Activated naive CD4-positive, alpha-beta T cell treated with anti-CD3 and anti-CD28 coated beads, Interleukin-2, amount 50 U/mL, for 72 hours (primary cell): ENCODE measurements around the gene PRKG1. TPM values are rescaled to one million over a fixed set of nuclear protein-coding genes. Genes with fewer than 3 reads are reported as not detected.

Source experiments
- ATAC-seq, 2 donors: fragments of 150-1000 bp; cut with Tn5 transposase; 2 replicates each; pipeline ENCODE4 v1.10.0; 2021; ENCODE audit warnings: mild to moderate bottlenecking in 2 of 2, moderate library complexity in 2 of 2
- DNase-seq, 2 donors: peaks; one replicate each; pipeline ENCODE4 v3.0.0; 2021 to 2022; ENCODE audit warnings: low spot score in 2 of 2
- H3K27ac Mint-ChIP-seq, 2 donors: one replicate each; pipeline ENCODE4 v1.8.0; 2022; ENCODE audit warnings: mild to moderate bottlenecking in 2 of 2, mixed read lengths in 2 of 2
- H3K36me3 Mint-ChIP-seq, 2 donors: one replicate each; pipeline ENCODE4 v1.8.0; 2022; ENCODE audit warnings: mixed read lengths in 2 of 2
- H3K9me3 Mint-ChIP-seq, 2 donors: one replicate each; pipeline ENCODE4 v1.8.0; 2022; ENCODE audit warnings: mixed read lengths in 2 of 2
- total RNA-seq, 2 donors: library from RNA; stranded (reverse); gene quantifications; one replicate each; pipeline ENCODE4 v1.2.3, GENCODE V29; 2022

The PRKG1 gene
- total RNA-seq, 2 donors from 2014 or later, result not detected

DNA sequence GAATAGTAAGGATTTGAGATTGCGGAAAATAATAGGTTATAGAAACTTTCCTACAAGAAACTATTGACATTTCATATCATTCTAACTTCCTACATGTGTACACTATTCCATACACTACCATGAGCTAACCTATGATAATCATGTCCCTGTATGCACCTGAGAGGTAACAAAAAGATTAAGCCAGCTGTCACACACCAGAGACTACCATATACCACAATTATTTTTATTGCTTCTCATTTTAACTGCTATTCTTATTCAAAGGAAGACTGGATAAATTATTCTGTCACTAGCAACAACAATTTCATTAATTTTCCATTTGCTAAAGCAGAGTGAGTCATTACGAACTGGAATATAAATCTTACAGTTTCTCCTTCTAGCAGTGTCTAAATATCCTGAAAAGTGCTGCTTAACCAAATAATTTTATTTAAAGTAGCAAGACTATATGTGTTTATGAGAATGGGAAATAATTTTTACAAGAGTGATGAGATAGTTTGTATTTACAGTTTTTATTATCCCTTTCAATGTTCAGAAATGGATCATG, 1004.2 kb downstream of the PRKG1 start:
- Mint-ChIP-seq H3K27ac (no peak overlapping the region), H3K36me3 (no peaks in the 10 kb centered on the region), H3K9me3 (no peaks in the 10 kb centered on the region)
- DNase-seq (no peak), ATAC-seq (no peak)

DNA sequence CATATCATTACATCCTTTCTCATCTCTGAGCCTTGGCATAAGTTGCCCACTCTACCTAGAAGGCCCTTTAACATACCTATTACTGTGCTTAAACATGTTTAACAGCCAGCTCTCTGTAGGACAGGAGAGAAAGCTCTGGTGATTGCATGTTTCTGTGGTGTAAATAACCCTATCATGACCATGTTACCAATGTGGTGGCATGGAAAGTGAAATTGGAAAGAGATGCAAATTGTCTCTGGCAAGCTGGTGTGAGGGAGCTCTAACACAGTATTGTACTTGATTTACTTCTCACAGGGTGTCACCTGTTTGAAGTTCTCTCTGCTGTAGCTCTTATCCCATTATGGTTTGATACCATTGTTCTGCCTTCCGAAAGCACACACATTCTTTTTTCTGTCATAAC, 1008.0 kb downstream of the PRKG1 start:
- Mint-ChIP-seq H3K36me3 (no peaks in the 10 kb centered on the region), H3K27ac (no peak overlapping the region), H3K9me3 (no peaks in the 10 kb centered on the region)
- no peak for ATAC-seq
- DNase-seq, result no peak

DNA sequence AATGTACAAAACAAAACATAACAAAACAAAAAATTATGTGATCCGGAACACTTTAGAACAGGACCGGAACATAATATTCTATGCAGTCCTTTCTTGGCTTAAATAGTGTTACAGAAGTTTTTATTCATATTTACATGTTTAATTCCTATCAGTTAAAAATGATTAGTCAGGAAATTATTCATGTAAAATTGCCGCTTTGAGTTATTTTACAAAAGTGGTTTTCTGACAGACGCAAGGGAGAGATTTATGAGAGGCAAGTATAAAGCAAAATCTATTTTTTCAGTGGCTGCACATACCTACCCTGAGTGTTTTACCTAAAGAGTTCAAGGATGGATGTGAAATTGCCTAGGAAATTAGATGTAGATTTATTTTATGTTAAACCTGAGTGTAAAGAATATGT, 1009.1 kb downstream of the PRKG1 start:
- ATAC-seq, result no peak
- Mint-ChIP-seq H3K27ac (no peak overlapping the region), H3K36me3 (no peaks in the 10 kb centered on the region), H3K9me3 (no peaks in the 10 kb centered on the region)
- DNase-seq, result no peak

- ATAC-seq, result no peak
- Mint-ChIP-seq H3K27ac (no peak overlapping the region), H3K9me3 (no peaks in the 10 kb centered on the region), H3K36me3 (no peaks in the 10 kb centered on the region)
- no peak for DNase-seq
Measured at GRCh38 chr10:52092390-52092789, 1018.1 kb downstream of the PRKG1 start.

DNA sequence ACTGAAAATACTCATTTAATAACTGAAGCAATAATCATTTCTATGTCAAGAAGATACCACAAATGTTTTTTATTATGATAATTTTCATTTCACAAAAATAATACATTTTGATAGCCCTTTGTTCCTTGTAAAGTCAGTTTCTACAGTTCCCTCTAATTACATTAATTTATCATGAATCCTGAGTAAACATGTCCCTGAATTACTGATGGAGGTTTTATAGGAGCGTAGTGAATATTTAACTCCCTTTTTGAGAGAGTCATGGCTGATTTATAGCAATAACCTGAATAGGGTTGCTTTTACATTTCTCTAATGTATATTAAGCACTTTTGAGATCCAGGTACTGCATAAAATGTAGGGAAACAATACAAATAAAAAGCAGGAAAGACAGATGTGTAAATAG, 1023.8 kb downstream of the PRKG1 start:
- no peak for ATAC-seq
- DNase-seq, result no peak
- no peak overlapping the region for H3K27ac Mint-ChIP-seq
- peaks cover 0 to 6% of the 10 kb centered on the region in 2 donors for H3K9me3 Mint-ChIP-seq
- no peaks in the 10 kb centered on the region for H3K36me3 Mint-ChIP-seq

DNA sequence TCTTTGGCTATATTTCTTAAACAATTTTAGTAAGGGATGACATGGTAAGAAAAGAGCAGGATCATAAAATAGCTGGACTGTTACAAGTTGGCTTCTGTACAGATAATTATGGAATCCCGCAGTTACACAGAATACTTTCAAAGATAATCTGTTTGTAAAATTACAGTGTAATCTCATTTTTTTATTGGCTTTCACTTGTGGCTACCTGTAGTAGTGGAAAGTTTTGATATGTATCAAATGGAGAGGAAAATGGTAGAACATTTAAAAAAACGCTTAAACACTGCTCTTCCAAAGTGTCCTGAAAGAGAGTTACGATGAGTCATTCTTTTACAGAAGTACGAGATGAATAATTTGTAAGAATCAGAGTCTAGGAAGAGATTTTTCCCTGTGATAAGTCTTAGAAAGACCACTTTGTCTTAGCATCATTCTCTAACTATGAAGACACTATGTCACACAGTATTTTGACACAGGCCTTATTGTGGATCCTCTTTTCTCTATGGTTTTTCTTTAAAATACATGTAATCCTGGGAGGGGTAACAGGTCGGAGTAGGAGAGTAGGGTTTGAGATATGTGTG, 1024.8 kb downstream of the PRKG1 start:
- H3K27ac Mint-ChIP-seq, result no peak overlapping the region
- no peak for DNase-seq
- no peaks in the 10 kb centered on the region for H3K36me3 Mint-ChIP-seq
- H3K9me3 Mint-ChIP-seq, result peaks cover 0 to 6% of the 10 kb centered on the region in 2 donors
- no peak for ATAC-seq

- DNase-seq (no peak), ATAC-seq (no peak)
- H3K9me3 Mint-ChIP-seq, result peaks cover 0 to 6% of the 10 kb centered on the region in 2 donors
- no peaks in the 10 kb centered on the region for H3K36me3 Mint-ChIP-seq
- H3K27ac Mint-ChIP-seq, result no peak overlapping the region
Measured at GRCh38 chr10:52100011-52100547, 1025.8 kb downstream of the PRKG1 start.

DNA sequence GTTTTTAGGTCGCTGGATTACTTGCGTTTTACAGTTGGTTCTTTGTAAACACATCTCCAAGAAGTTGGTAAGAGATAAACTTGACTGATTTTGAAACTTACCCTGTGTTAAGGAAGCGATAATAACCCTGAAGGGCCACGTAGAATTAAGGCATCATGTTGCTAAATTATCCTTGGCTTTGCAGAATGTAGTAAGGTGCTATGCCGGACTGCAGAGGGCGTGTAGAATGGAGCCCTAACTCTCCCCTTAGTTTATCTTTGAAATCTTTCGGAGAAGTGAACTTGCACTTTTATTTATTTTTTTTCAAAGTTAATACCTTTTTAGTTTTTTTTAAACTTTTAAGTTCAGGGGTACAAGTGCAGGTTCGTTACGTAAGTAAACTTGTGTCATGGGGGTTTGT, 1031.0 kb downstream of the PRKG1 start:
- Mint-ChIP-seq H3K27ac (no peak overlapping the region), H3K9me3 (no peaks in the 10 kb centered on the region), H3K36me3 (no peaks in the 10 kb centered on the region)
- no peak for DNase-seq
- no peak for ATAC-seq

DNA sequence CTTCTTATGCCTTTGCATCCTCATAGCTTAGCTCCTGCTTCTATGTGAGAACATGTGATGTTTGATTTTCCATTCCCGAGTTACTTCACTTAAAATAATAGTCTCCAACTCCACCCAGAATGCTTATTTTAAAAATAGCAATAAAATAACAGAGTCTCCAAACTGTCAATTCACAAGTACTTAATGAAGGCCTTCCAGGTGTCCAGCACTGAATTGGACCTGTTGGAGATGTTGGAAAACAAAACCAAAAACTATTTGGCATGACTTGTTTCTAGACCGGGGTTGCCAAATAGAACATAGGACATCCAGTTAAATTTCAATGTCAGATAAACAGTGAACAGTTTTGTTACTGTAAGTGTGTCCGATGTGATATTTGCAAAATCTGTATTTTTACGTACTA, 1031.7 kb downstream of the PRKG1 start:
- ATAC-seq, result no peak
- Mint-ChIP-seq H3K36me3 (no peaks in the 10 kb centered on the region), H3K9me3 (no peaks in the 10 kb centered on the region), H3K27ac (no peak overlapping the region)
- DNase-seq, result no peak

- no peak for DNase-seq
- Mint-ChIP-seq H3K9me3 (no peaks in the 10 kb centered on the region), H3K27ac (no peak overlapping the region), H3K36me3 (no peaks in the 10 kb centered on the region)
- ATAC-seq, result no peak
Measured at GRCh38 chr10:52106899-52107298, 1032.6 kb downstream of the PRKG1 start.

- ATAC-seq, result no peak
- no peak for DNase-seq
- Mint-ChIP-seq H3K36me3 (no peaks in the 10 kb centered on the region), H3K9me3 (no peaks in the 10 kb centered on the region), H3K27ac (no peak overlapping the region)
Measured at GRCh38 chr10:52108236-52108635, 1033.9 kb downstream of the PRKG1 start.

GRCh38 chr10:52110576-52110975, 1036.3 kb downstream of the PRKG1 start:
- Mint-ChIP-seq H3K36me3 (no peaks in the 10 kb centered on the region), H3K9me3 (peaks cover 3 to 4% of the 10 kb centered on the region in 2 donors), H3K27ac (no peak overlapping the region)
- no peak for ATAC-seq
- DNase-seq, result no peak

- H3K9me3 Mint-ChIP-seq, result peaks cover 7% of the 10 kb centered on the region in 2 donors
- no peak for DNase-seq
- no peak for ATAC-seq
- no peak overlapping the region for H3K27ac Mint-ChIP-seq
- H3K36me3 Mint-ChIP-seq, result no peaks in the 10 kb centered on the region
Measured at GRCh38 chr10:52111101-52111891, 1037.0 kb downstream of the PRKG1 start.

GRCh38 chr10:52115823-52116222, 1041.5 kb downstream of the PRKG1 start:
- H3K27ac Mint-ChIP-seq, result no peak overlapping the region
- peaks cover 7 to 10% of the 10 kb centered on the region in 2 donors for H3K9me3 Mint-ChIP-seq
- no peaks in the 10 kb centered on the region for H3K36me3 Mint-ChIP-seq
- ATAC-seq (no peak), DNase-seq (no peak)

DNA sequence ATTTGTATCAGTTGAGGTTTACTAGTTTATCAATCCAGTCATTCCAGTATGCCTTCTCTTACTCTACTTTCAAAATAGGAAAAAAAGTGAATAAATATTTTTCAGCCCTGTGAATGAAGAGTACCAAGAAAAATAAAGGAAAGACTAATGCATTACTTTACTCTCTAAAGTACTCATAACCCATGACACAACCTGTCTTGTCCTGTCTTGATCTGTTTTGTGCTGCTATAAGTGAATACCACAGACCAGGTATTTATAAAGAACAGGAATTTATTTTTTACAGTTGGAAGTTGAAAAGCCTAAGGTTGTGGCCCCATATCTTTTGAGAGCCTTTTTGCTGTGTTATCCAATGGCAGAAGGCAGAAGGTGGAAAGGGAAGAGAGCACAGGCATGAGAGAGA, 1045.2 kb downstream of the PRKG1 start:
- DNase-seq (no peak), ATAC-seq (no peak)
- H3K9me3 Mint-ChIP-seq, result peaks cover 7 to 10% of the 10 kb centered on the region in 2 donors
- no peak overlapping the region for H3K27ac Mint-ChIP-seq
- H3K36me3 Mint-ChIP-seq, result no peaks in the 10 kb centered on the region

DNA sequence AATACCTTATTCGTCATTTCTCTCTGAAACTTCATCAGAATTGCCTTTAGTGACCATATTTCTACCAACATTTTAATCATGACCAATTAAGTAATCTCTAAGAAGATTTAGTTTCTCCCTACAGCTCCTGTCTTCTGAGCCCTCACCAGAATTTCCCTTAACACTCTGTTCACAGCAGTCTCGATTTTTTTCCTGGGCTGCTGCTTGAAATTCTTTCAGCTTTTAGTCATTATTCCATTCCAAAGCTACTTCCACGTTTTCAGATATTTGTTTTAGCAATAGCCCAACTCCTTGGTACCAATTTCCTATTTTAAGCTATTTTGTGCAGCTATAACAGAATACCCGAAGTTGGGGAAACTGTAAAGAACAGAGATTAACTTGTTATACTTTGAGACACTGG, 1047.4 kb downstream of the PRKG1 start:
- no peak for ATAC-seq
- no peak for DNase-seq
- H3K27ac Mint-ChIP-seq, result no peak overlapping the region
- no peaks in the 10 kb centered on the region for H3K36me3 Mint-ChIP-seq
- peaks cover 0 to 4% of the 10 kb centered on the region in 2 donors for H3K9me3 Mint-ChIP-seq

DNA sequence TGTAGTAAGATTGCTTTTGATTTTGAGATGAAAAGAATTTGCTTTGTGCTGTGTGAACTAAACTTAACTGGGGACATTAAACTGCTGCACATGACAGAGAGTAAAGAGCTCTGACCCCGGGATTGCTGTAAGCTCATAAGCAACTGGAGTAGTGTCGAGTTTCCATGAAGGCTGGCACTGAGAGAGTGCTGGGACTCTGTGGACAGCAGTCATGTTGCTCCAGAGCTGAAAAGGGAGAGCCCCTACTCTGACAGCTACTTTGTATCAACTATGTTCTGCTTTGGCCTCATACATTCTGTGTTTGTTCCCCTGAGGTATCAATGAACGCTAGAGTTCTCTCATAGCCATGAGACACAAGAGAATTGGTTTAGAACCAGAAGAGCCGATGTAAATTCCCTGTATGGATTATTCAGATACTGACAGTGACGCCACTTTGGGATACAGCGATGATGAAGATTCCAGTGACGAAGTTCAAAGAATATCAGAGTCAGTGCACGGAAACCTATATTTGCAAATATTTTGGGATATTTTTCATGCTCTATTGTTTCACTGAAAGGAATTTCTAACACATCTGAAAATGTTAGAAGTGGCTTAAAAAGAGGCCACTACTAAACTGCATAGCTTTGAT, 1053.9 kb downstream of the PRKG1 start:
- H3K27ac Mint-ChIP-seq, result no peak overlapping the region
- no peaks in the 10 kb centered on the region for H3K36me3 Mint-ChIP-seq
- H3K9me3 Mint-ChIP-seq, result peaks cover 0 to 6% of the 10 kb centered on the region in 2 donors
- ATAC-seq (no peak), DNase-seq (no peak)
